ENCODE results near the gene GPD1L. TPM values are rescaled to one million over a fixed set of nuclear protein-coding genes. Genes with fewer than 3 reads are reported as not detected.
A peak's percentile ranks its signal among the peaks of the same experiment; 100 is the strongest.

Gene GPD1L
- total RNA-seq, 2 experiments from 2014 or later, result 12.2 to 14.4 TPM

DNA sequence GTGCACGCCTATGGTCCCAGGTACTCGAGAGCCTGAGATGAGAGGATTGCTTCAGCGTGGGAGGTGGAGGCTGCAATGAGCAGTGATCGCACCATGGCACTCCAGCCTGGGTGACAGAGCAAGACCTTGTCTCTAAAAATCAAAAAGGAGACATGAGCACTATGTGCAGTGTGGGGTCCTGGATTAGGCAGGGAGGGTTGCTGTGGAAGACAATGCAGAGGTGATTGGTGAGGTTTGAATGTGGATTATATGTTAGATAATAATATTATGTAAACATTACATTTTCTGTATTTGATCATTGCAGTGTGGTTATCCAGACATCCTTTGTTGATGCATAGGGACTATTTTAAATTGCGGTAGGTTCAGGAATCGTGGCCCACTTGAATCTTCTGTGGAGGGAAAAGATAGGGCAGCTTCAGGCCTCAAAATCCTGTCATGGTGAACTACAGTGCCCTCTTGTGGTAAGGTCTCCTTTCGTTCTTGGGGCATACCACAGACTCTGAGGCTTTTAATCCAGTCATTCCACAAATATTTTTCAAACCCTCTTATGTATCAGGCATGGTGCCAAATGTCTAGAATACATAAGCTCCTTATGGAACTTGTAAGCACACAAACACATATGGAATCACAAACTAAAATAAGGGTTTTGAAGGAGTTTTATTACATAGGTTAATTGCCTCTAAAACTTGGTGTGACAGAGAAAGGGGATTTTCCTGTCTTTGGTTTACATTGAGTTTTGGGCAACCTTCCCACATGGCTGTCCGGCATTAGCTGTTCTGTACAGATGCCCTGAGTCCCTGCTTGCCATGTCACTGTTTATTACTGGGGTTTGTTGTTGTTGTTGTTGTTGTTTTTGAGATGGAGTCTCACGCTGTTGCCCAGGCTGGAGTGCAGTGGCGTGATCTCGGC, 37.7 kb downstream of the GPD1L start:
- DNase-seq, result peak; percentile 33
- H3K9me3 Mint-ChIP-seq, result no peaks in the 10 kb centered on the region
- no peak overlapping the region for H3K27ac Mint-ChIP-seq
- no peaks in the 10 kb centered on the region for H3K4me1 Mint-ChIP-seq
- H3K36me3 Mint-ChIP-seq, result peaks cover 16% of the 10 kb centered on the region
- H3K4me3 Mint-ChIP-seq, result no peak overlapping the region
- no peaks in the 10 kb centered on the region for H3K27me3 Mint-ChIP-seq

DNA sequence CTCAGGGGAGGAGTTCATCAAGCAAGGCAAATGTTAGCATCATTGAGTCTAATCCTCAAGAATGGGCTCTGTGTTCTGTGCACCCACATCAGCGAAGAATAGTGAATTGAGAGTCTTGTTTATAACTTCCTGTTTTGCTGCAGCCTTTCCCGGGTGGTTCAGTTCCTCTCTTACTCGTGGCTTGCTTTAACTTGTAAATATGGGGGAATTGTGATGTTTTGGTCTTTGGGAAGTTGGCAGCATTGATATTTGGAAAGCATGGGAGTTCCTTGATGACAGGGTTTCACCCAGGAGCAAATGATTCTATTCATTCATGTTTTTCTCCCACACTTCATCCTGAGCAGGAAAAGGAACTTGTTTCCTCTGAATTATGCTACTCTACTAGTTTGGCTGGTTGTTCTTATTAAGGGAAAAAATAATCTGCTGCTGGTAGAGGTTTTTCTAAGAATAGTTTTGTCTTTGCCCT, 40.4 kb downstream of the GPD1L start:
- no peaks in the 10 kb centered on the region for H3K27me3 Mint-ChIP-seq
- H3K4me3 Mint-ChIP-seq, result no peak overlapping the region
- H3K9me3 Mint-ChIP-seq, result no peaks in the 10 kb centered on the region
- H3K36me3 Mint-ChIP-seq, result peaks cover 15% of the 10 kb centered on the region
- no peak for DNase-seq
- no peaks in the 10 kb centered on the region for H3K4me1 Mint-ChIP-seq
- no peak overlapping the region for H3K27ac Mint-ChIP-seq

DNA sequence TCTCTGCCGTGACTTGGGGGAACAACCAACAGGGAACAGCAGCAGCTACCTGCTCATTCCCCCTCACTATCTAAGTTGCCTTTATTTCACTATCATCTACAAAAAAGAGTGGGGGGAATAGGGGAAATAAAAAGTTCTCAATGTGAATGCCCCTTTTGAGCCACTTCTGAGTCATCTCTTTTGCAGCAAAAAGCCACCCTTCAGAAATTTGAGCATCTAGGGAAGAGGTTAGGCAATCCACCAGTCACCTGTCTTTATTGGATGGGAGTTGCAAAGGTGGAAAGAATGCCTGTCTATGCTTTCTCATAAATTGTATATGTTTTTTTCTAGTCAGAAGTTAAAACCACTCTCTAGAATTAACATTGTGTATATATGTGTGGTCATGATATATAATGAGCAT, 41.1 kb downstream of the GPD1L start:
- H3K9me3 Mint-ChIP-seq, result no peaks in the 10 kb centered on the region
- peaks cover 14% of the 10 kb centered on the region for H3K36me3 Mint-ChIP-seq
- no peak overlapping the region for H3K27ac Mint-ChIP-seq
- DNase-seq, result no peak
- H3K27me3 Mint-ChIP-seq, result no peaks in the 10 kb centered on the region
- H3K4me3 Mint-ChIP-seq, result no peak overlapping the region
- H3K4me1 Mint-ChIP-seq, result no peaks in the 10 kb centered on the region

DNA sequence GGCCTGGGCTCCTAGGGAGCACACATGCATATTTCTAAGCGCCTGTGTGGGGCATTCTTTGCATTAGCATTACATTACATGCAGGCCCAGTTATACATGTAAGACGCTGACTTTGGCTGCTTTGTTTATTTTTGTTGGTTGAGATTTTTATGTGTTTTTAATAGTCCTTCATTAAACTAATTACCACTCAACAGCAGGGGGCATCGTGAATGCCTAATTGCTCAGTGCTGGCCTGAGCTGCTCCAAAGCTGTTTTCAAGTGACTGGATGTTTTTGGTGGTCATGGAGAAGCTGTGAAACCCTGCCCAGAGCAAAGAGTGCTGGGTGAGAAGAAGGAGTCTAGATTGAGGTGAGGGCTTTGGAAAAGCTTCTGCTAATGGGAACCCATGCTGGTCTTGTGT, 41.5 kb downstream of the GPD1L start:
- Mint-ChIP-seq H3K9me3 (no peaks in the 10 kb centered on the region), H3K4me1 (no peaks in the 10 kb centered on the region), H3K36me3 (peaks cover 14% of the 10 kb centered on the region), H3K27ac (no peak overlapping the region), H3K27me3 (no peaks in the 10 kb centered on the region), H3K4me3 (no peak overlapping the region)
- no peak for DNase-seq

DNA sequence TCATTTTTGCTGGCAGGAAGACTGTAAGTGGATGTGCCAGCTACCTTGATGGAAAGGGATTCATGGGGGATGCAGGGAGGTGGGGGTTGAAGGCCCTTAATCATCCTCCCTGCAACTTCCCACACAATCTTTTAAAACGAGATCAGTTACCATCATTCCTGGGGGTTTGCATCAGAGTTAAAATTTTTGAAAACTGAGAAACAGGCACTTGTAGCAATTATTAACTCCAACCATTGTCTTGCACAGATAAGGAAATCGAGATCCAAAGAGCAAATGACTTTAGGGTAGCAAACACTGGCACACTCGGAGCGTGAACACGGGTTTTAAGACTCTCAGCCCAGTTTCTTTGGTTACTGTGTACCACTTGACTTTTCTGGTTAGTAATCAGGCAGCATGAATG, 41.9 kb downstream of the GPD1L start:
- DNase-seq, result no peak
- H3K36me3 Mint-ChIP-seq, result peaks cover 12% of the 10 kb centered on the region
- no peak overlapping the region for H3K4me3 Mint-ChIP-seq
- H3K27me3 Mint-ChIP-seq, result no peaks in the 10 kb centered on the region
- no peak overlapping the region for H3K27ac Mint-ChIP-seq
- no peaks in the 10 kb centered on the region for H3K9me3 Mint-ChIP-seq
- no peaks in the 10 kb centered on the region for H3K4me1 Mint-ChIP-seq

DNA sequence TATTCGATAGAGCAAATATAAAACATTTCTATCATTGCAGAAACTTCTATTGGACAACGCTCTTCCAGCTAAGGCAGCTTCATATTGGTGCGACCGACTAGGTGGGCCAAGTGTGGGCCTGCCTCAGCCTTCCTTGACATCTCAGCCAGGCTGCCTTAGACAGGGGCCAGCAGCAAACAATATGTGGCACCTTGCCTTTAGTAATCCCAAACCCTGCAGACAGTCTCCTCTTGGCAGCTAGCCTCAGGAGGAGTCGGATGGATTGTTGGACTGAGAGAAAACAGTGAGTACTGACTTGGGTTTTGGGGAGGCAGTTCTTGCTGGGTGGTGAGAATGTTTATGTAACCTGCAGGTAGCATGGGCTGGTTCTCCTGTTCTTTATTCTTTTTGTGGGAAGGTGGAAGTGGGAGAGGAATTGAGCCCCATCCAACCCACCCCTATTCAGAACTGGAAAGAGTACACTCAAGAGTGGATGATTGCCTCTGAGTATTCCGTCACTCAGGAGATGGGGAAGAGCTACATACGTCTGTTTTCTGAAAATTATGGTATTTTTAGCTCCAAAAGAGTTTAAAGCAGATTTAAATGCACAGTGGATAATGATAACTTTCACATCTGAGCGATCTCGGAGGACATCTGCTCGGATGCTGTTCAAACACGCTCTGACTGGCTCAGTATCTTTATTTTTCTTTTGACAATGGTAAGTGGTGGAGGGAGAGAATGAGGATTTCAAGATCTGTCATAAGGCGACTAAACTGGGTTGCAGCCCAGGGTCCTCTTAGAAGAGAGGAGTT, 47.2 kb downstream of the GPD1L start:
- peaks cover 6% of the 10 kb centered on the region for H3K36me3 Mint-ChIP-seq
- no peak overlapping the region for H3K27ac Mint-ChIP-seq

DNA sequence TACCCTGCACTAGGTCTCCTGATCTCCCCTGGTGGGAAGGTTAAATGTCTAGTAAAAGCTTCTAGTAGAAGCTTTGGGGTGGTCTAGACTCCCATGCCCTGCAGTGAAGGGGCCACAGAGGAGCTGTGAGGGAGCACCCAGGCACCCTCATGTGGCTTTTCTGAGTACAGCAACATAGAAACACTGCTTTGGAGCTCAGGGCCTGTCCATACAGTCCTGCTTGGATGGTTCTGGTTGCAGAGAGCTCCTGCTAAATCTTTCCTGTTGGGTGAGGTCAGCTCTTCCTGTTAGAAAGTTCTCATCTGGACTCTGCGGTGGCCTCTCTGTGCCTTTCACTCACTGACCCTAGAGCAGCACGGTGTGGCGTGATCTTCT, 47.8 kb downstream of the GPD1L start:
- no peaks in the 10 kb centered on the region for H3K4me1 Mint-ChIP-seq
- no peak overlapping the region for H3K27ac Mint-ChIP-seq

More for the DNA sequence above, 47.2 kb downstream of the GPD1L start:
- H3K4me3 Mint-ChIP-seq, result no peak overlapping the region
- DNase-seq, result no peak
- no peaks in the 10 kb centered on the region for H3K27me3 Mint-ChIP-seq
- no peaks in the 10 kb centered on the region for H3K4me1 Mint-ChIP-seq
- no peaks in the 10 kb centered on the region for H3K9me3 Mint-ChIP-seq

DNA sequence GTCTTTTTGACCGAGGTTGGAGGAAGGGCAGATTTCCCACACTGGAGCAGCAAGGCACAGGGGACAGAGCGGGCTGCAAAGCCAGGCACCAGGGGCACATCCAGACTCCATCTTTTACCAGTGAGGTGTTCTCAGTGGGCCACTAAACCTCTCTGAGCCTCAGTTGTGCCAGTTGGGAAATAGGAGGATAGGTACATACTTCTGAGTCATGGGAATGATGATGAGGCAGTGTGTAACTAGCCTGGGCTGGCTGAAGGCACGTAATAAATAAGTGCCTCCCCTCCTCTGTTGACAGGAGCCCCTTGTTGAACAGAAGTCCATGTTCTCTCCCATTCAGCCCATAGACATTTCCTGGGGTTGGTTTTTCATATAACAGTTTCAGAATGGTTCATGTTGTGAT, 48.7 kb downstream of the GPD1L start:
- peaks cover 9% of the 10 kb centered on the region for H3K36me3 Mint-ChIP-seq
- H3K27ac Mint-ChIP-seq, result no peak overlapping the region
- no peaks in the 10 kb centered on the region for H3K9me3 Mint-ChIP-seq
- H3K4me3 Mint-ChIP-seq, result no peak overlapping the region
- no peaks in the 10 kb centered on the region for H3K27me3 Mint-ChIP-seq
- DNase-seq, result no peak
- H3K4me1 Mint-ChIP-seq, result no peaks in the 10 kb centered on the region

More for the DNA sequence above, 47.8 kb downstream of the GPD1L start:
- no peaks in the 10 kb centered on the region for H3K9me3 Mint-ChIP-seq
- no peak for DNase-seq
- peaks cover 8% of the 10 kb centered on the region for H3K36me3 Mint-ChIP-seq
- H3K4me3 Mint-ChIP-seq, result no peak overlapping the region
- no peaks in the 10 kb centered on the region for H3K27me3 Mint-ChIP-seq

DNA sequence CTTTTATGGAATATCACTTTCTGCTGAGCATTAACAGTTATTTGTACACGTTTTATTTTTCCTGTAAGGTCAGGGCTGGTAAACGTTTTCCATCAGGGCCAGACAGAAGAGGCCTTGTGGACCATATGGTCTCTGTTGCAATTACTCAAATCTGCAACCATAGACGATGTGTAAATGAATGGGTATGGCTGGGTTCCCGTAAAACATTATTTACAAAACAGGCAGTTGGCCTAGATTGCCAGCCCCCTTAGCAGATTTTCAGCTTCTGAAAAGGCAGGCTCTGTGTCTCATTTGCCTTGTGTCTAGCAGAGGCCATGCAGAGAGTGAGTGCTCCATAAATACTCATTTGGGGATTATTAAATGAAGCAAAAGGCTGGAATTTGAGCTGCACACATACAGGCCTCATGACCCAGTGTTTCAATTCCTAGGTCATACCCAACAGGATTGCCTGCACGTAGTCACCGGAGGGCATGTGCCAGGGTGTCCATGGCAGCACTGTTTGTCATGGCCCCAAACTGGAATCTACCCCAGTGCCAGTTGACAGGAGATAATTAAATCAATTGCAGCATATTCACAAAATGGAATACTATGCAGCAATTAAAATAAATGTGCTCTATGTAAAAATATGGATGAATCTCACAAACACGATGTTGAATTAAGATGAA, 51.3 kb downstream of the GPD1L start:
- H3K4me1 Mint-ChIP-seq, result no peaks in the 10 kb centered on the region
- no peak overlapping the region for H3K27ac Mint-ChIP-seq
- H3K27me3 Mint-ChIP-seq, result no peaks in the 10 kb centered on the region
- peaks cover 7% of the 10 kb centered on the region for H3K36me3 Mint-ChIP-seq
- no peak for DNase-seq
- H3K9me3 Mint-ChIP-seq, result no peaks in the 10 kb centered on the region
- no peak overlapping the region for H3K4me3 Mint-ChIP-seq

DNA sequence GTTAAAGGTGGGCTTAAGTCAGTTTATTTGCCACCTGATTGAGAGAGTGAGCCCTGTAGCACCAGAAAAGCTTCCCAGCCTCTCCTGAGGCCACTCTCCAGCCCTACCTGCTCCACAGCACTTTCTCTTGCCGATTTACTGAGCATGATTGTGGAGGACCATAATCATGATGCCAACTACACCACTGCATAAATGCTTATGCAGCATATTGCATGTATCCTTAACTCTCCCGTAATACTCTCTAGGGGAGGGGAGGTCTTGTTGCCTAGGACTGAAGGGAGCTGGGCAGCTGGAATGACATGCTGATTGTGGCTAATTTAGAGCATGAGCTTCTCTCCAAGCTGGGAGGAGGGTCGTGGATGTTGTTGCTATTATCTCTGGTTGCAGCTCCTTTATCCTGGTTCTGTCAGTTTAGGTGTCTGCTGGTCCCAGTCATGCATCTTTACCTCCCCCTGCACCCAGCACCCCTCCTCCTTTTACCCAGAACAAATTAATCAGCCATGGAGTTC, 54.3 kb downstream of the GPD1L start:
- Mint-ChIP-seq H3K9me3 (no peaks in the 10 kb centered on the region), H3K27me3 (no peaks in the 10 kb centered on the region), H3K27ac (no peak overlapping the region), H3K4me1 (no peaks in the 10 kb centered on the region), H3K4me3 (no peak overlapping the region), H3K36me3 (peaks cover 22% of the 10 kb centered on the region)
- no peak for DNase-seq

DNA sequence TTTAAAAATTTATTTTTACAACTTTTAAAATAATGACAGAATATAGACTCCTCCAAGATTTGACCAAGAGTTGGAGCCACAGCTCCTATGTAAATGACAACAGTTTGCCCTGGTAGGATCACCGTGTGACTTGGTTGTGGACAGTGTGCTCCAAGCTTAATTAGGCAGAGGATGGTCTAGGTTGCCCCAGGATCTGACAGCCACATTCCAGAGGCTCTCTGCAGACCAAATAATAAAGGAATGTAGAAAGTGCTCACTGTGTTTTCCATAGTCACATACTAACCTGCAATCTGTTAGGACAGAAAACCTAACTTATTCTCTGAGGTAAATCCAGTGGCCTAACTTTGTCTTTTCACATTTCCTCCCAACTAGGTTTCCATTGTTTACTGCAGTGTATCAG, 59.0 kb downstream of the GPD1L start:
- H3K36me3 Mint-ChIP-seq, result peaks cover 50% of the 10 kb centered on the region
- no peaks in the 10 kb centered on the region for H3K4me1 Mint-ChIP-seq
- no peak overlapping the region for H3K27ac Mint-ChIP-seq
- no peaks in the 10 kb centered on the region for H3K27me3 Mint-ChIP-seq
- H3K4me3 Mint-ChIP-seq, result no peak overlapping the region
- no peak for DNase-seq
- H3K9me3 Mint-ChIP-seq, result peaks cover 4% of the 10 kb centered on the region

DNA sequence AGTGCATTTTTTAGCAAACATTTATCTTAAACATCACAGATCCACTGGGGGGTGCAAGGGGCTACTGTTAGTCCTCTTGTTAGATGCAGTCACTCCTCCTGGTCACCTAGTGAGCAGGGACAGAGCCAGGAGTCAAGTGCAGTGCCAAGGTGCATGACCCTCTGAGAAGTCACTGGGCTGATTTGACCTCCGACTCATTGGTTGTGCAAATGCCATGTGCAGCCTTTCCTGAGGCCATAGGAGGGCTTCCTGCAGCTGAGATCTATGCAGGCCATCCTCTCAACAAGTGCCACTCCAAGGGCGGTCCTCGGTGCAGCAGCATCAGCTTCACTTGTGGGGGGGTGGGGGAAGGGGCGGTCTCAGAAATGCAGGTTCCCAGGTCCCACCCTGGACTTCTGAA, 60.2 kb downstream of the GPD1L start:
- no peaks in the 10 kb centered on the region for H3K4me1 Mint-ChIP-seq
- H3K36me3 Mint-ChIP-seq, result peaks cover 59% of the 10 kb centered on the region
- no peaks in the 10 kb centered on the region for H3K27me3 Mint-ChIP-seq
- DNase-seq, result no peak
- no peak overlapping the region for H3K4me3 Mint-ChIP-seq
- peaks cover 7% of the 10 kb centered on the region for H3K9me3 Mint-ChIP-seq
- H3K27ac Mint-ChIP-seq, result no peak overlapping the region

DNA sequence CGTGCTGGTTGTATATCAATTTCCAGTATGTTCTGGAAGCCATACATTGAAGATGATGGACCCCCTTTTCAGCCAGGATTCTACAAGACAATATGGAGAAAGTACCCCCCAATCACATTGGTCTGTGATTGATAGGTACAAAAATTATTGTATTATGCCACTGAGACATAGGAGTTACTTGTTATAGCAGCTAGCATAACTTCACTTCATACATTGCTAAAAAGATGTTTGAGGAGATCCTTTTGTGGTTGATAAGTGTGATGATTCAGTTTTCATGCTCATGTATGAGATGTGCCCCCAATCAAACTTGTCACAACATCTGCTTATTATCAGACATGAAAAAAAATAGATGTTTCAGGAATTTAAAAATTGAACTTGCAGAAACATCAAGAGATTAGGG, 66.0 kb downstream of the GPD1L start:
- Mint-ChIP-seq H3K4me3 (no peak overlapping the region), H3K9me3 (peaks cover 10% of the 10 kb centered on the region), H3K36me3 (peaks cover 39% of the 10 kb centered on the region), H3K27me3 (peaks cover 7% of the 10 kb centered on the region), H3K27ac (no peak overlapping the region), H3K4me1 (peaks cover 2% of the 10 kb centered on the region)
- no peak for DNase-seq

DNA sequence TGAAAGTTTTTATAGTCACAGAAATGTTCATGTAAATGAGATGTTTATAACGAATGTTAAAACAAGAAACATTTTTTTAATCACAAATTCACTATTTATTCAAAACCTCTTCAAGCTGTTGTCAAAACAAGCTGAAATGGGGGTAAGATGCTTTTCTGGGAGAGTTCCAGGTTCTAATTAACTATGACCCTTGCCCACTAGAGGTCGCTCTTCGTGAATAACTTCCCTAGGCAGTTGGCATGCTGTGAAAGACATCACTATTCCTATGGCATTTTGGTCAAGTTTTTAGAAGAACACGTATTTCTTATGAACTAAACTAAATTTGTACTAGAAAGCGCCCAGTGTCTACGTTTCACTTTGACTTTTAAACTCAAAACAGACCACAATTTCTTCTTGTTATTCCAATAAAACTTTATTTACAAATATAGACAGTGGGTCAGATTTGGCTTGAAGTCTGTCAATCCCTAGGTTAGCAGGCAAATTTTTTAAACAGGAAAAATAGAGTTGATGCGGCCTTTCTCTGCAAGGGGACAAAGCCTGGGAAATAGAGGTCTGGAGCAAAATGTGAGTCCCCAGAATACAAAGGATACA, 69.3 kb downstream of the GPD1L start:
- peak; percentile 27 for DNase-seq
- H3K27me3 Mint-ChIP-seq, result peaks cover 22% of the 10 kb centered on the region

More for the DNA sequence above, 69.3 kb downstream of the GPD1L start:
- Mint-ChIP-seq H3K36me3 (peaks cover 16% of the 10 kb centered on the region), H3K4me3 (no peak overlapping the region), H3K4me1 (peaks cover 7% of the 10 kb centered on the region), H3K27ac (no peak overlapping the region), H3K9me3 (peaks cover 6% of the 10 kb centered on the region)
